HG02981 (cell line): ENCODE results near the gene CYP1A1.

Source experiments
- ATAC-seq: cut with Tn5 transposase; IDR thresholded peaks from one replicate; pipeline ENCODE4 v1.9.1; 2021; ENCODE audit warnings: mild to moderate bottlenecking, moderate library complexity; ENCODE audit not compliant: unreplicated experiment

Gene CYP1A1

DNA sequence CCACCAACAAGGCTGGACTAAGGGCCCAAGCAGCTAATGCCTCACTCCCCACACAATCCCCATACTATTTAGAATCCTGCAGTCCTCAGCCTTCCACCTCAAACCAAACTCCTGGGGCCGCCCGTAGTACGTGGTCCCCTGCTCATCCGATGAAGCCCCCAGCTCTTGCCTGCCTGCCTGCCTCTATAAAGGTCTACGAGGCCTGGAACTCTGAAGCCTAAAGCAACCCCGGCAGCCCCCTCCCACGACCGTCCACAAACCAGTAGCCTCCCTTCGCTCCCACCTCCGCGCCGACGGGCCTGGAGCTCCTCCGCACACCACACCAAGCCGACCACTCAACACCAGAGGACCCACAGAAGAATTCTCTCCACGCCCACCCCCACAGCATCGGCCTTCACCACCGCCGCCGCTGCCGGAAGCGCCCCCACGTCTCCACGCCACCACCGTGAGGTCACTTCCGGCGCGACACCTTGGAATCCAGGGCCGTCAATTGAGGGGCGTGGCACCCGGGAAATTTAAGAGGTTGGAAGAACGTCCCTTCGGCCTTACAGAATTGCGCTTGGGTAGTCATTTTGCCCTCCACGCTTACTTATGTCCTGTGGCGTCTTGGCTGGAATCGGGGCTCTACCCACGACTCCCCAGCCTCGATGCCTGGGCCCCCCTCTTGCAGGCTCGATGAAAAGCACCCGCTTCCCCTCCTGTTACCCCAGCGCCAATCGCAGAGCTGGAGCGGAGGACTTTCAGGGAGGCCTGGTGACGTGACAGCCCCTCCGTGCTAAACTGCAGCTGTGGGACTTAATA is 29.5 kb downstream of the CYP1A1 start, which contains the start of gene EDC3:
EDC3 (minus strand) TSS at position 428 of the 801 bp plus-strand sequence. CDS start 20,900 bp downstream, outside the sequence.
- no peak for ATAC-seq

DNA sequence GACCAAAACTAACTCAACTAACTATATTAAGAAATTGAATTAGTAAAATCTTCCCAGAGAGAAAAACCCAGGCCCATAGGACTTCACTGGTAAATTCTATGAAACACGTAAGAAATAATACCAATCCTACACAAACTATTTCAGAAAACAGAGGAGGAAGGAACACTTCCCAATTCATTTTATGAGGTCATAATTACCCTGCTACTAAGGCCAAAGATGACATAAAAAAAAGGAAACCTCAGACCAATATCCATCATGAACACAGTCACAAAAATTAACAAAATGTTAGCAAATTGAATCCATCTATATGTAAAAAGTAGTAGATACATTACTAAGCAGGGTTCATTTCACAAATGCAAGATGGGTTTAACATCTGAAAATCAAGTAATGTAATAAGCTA is 33.0 kb downstream of the CYP1A1 start:
- ATAC-seq, result no peak

DNA sequence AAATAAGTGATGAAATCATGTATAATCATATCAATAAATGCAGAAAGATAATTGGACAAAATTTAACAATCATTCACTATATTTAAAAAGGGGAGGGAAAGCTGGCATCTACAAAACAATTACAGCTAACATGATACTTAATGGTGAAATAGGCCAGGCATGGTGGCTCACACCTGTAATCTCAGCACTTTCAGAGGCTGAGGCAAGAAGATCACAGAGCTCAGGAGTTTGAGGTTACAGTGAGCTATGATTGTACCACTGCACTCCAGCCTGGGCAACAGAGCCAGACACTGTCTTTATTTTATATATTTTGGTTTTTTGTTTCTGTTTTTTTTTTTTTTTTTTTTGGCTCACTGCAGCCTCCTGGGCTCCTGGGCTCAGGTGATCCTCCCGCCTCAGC is 41.6 kb downstream of the CYP1A1 start:
- ATAC-seq, result no peak

DNA sequence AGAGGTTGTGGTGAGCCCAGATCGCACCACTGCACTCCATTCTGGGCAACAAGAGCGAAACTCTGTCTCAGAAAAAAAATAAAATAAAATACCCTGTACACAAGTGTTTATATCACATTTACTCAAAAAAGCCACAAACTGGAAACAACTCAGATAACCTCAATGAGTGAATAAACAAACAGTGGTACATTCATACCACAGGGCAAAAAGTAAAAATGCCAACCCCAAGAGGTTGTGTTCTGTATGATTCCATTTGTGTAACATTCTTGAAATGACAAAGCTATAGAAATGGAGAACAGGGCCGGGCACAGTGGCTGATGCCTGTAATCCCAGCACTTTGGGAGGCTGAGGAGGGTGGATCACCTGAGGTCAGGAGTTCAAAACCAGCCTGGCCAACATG is 42.4 kb downstream of the CYP1A1 start:
- no peak for ATAC-seq

DNA sequence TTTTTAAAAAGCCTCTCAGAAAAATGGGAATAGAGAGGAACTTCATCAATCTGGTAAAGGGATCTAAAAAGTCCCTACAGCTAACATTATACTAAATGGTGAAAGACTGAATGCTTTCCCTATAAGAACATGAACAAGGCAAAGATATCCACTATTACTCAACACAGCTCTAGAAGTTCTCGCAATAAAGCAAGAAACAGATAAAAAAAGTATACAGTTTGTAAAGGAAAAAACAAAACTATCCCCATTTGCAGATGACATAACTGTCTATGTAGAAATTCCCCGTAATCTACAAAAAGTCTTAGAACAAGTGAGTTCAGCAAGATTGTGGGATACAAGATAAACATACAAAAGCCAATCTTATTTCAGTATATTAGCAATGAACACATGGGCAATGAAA is 44.9 kb downstream of the CYP1A1 start:
- no peak for ATAC-seq

DNA sequence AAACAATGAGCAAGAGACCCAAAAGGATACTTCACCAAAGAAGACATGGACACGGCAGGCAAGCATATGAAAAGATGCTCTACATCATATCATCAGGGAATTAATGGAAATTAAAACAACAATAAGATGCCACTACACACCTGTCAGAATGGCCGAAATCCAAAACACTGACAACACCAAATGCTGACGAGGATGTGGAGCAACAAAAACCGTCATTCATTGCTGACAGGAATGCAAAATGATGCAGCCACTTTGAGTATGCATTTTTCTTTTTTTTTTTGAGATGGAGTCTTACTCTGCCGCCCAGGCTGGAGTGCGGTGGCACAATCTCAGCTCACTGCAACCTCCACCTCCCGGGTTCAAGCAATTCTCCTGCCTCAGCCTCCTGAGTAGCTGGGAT is 48.5 kb downstream of the CYP1A1 start:
- no peak for ATAC-seq

DNA sequence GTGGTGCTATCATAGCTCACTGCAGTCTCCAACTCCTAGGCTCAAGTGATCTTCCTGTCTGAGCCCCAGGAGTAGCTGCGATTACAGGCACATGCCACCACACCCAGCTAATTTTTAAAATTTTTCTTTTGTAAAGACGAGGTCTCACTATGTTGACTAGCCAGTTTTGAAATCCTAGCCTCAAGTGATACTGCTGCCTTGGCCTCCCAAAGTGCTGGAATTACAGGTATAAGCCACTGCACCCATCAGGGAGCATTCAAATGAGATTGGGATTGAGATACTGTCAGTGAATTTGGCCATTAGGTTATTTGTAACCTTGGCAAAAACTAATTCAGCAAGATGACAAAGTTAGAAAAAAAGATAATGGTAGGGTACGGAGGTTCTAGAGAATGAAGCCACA is 51.2 kb downstream of the CYP1A1 start:
- no peak for ATAC-seq

DNA sequence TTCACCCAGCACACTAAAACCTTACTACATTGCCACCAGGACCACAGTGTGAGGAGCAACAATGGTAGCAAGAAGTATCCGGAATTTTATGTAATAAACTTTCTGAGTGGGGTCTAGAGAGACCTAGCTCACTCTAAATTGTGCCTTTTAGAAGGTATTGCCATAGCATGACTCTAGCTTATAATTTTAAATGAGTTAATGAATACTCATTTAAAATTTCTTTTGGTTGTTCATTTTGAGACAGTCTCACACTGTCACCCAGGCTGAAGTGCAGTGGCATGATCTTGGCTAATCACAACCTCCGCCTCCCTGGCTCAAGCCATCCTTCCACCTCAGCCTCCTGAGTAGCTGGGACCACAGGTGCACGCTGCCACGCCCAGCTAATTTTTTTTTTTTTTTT is 55.7 kb downstream of the CYP1A1 start:
- no peak for ATAC-seq
